ENCODE data around the gene CRTAC1.
"Not testable (repeated sequence)": the region's sequence is repeated elsewhere in the genome, so short reads cannot be mapped to it uniquely, and the experiment has no call there.

Gene CRTAC1

DNA sequence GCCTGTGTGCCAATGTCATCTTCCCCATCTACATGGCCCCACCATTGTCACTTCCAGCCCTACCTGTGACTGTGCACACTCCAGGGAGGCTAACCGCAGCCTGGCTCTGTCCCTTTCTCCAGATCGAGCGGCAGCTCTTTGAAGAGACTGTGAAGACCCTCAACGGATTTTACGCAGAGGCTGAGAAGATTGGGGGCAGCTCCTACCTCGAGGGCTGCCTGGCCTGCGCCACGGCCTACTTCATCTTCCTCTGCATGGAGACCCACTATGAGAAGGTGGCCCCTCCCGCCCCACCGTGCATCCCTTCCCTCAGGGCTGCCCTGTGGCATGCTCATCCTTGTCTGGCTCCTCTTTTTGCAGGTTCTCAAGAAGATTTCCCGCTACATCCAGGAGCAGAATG is 166.6 kb downstream of the CRTAC1 start:
- no peak for DNase-seq

DNA sequence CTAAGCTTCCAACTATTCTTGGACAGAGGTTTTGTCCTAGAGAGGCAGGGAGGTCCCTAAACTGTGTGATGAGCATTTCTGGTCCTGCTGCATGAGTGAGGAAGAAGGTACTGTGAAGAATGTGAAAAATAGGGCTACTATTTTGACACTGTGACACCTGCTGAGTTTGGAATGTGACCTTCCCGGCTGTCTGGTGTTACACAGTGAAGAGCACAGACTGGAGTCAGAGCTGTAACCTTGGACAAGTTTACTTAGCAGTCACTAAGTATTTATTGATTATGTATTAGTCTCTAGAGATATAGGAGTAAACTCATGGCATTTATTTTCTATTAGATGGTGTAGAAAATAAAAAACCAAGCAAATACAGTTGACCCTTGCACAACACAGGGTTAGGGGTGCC is 168.5 kb downstream of the CRTAC1 start:
- no peak for DNase-seq

- DNase-seq: no peak
Observed at GRCh38 chr10:97861097-97861750, 169.2 kb downstream of the CRTAC1 start.

- DNase-seq: no peak
Observed at GRCh38 chr10:97858001-97858439, 172.4 kb downstream of the CRTAC1 start.

GRCh38 chr10:97854743-97855142 is 175.7 kb downstream of the CRTAC1 start:
- no peak for DNase-seq

- DNase-seq: no peak
Observed at GRCh38 chr10:97852840-97853405, 177.5 kb downstream of the CRTAC1 start.

DNA sequence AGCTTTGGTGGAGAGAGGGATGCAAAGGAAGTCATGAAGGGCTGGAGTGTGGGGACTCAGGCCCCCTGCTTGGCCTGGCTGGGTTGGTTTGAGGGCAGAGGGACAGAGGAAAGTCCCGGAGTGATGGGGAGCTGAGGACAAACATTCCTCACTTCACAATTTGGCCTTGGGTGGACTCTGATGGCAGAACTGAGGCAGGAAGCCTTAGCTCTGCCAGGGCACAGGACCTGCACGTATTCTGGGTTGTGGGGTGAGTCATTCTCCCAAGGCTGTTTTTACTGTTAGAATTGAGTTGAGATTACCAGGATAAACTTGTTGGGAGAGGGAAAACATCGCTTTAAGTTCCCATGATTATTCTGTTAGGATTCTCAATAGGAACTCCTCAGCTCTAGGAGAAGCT is 178.1 kb downstream of the CRTAC1 start:
- DNase-seq: no peak

DNA sequence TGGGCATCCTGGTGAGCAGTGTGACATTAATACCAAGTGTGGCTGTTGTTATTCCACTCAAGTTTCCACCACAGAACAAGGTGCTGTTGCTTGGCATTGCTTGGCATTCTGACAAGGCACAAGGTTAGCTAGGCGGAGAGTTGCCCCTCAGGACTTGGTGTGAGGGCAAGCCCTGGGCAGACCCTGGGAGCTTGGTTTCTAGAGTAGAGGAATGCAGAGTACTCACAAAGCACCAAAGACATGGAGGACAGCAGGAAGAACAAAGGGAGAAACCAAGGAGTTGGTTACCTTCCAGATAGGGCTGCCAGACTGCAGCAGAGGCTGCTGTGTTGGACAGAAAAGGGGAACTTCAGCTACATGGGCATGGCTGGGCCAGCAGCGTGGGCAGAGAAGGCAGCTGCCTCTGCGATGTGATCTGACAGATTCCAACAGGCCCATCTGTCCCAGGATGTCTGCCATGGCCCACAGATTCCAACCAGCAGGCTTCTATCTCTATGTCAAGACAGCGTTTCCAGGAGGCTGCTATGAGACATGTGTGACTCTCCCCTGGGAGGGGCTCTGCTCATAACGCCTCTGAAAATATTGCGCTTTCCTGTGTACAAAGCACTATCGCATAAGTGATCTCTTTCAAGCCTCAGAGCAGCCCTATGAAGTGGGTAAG is 178.9 kb downstream of the CRTAC1 start:
- no peak for DNase-seq

- DNase-seq: no peak
Observed at GRCh38 chr10:97850446-97850845, 180.0 kb downstream of the CRTAC1 start.

GRCh38 chr10:97849687-97850402 is 180.6 kb downstream of the CRTAC1 start, which contains the start of gene GOLGA7B:
GOLGA7B (plus strand) TSS chr10:97849843; CDS start chr10:97850304, 461 bp downstream.
- peak; percentile 32 to 64 (median 46) for DNase-seq

GRCh38 chr10:97849103-97849686 is 181.2 kb downstream of the CRTAC1 start:
- DNase-seq: peak in 1 of 4 experiments; percentile 32

- no peak for DNase-seq
Observed at GRCh38 chr10:97844678-97845077, 185.7 kb downstream of the CRTAC1 start.

DNA sequence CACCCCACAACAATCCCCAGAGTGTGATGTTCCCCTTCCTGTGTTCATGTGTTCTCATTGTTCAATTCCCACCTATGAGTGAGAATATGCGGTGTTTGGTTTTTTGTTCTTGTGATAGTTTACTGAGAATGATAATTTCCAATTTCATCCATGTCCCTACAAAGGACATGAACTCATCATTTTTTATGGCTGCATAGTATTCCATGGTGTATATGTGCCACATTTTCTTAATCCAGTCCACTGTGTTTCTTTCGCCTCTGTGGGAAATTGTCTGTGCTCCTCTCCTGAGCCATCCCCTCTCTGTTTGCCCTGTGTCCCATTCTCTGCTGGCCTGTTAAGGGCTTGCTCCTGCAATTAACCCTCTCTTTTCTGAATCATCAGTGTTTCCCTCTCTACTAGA is 186.4 kb downstream of the CRTAC1 start:
- not testable (repeated sequence) for DNase-seq

DNA sequence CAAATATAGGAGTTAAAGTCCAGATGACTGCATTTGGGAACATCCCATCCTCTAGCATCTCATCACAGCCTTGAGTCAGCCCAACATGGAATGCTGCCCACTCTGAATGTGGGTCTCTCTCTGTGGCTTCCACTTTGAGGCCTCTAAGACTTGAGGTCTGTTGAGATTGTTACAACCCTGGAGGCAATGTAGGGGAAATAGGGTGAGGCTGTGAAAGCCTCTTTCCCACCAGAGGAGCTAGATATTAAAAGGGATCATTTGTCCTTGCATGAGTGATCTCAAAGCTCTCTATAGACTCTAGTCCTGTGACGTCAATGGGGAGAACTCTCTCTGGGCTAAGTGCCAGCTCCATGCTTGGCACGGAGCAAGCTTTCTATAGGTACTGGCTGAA is 187.1 kb downstream of the CRTAC1 start:
- DNase-seq: no peak

DNA sequence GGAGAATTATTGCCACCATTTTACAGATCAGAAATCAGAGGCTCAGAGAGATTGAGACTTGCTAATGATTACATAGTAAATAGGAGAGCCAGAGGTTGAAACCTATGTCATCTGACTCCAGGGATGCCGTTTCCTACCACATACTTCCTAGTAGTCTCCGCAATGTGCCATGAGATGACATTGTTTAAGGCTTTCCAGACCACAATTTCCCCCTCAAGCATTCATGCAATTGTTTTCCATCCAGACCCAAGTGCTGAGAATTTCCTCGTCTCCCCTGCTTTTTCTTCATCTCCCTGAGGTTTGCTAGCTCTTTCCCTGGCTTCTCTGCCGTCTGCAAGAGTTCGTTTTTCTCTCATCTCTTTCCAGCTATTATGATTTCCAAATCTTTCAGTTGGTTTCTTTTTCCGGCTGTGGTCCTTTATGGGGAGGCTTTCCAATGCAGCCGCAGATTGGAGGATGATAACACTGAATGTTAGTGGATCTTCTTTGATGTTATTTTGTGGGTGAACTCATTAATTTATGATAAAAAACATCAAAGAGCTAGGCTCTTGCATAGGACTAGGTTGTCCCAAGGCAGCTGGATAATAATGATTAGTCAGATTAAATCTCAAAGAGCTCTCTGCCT is 187.7 kb downstream of the CRTAC1 start:
- DNase-seq: no peak

GRCh38 chr10:97842114-97842513 is 188.3 kb downstream of the CRTAC1 start:
- not testable (repeated sequence) for DNase-seq

GRCh38 chr10:97841166-97841565 is 189.3 kb downstream of the CRTAC1 start:
- DNase-seq: not testable (repeated sequence)

- DNase-seq: no peak
Observed at GRCh38 chr10:97838091-97838490, 192.3 kb downstream of the CRTAC1 start.

DNA sequence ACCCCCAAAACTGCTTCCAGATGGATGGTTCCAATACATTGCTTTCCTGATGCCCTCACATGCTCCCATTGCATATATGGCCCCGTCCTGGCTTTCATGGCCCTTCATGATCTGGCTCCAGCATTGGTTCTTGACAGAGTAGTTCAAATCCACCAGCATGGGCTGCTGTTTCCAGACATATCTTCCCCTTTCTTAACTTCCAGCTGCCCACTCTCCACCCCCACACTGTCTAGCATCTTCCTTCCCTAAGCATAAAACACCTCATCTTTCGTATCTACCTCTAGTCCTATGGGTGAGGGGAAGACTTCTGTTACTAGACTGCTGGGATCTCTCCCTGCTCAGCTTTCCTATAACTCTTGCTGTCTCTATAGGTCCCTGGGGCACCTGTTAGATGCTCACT is 194.0 kb downstream of the CRTAC1 start:
- DNase-seq: no peak

- DNase-seq: no peak
Observed at GRCh38 chr10:97831259-97831658, 199.2 kb downstream of the CRTAC1 start.

GRCh38 chr10:97830064-97830463 is 200.4 kb downstream of the CRTAC1 start:
- no peak for DNase-seq

GRCh38 chr10:97828721-97829120 is 201.7 kb downstream of the CRTAC1 start:
- no peak for DNase-seq

Data from activated CD4-positive, CD25-positive, alpha-beta regulatory T cell (primary cell).